Endometrial microvascular endothelial cells (primary cell): ENCODE results near the gene PCSK2. TPM values are rescaled to one million over a fixed set of nuclear protein-coding genes. Genes with fewer than 3 reads are reported as not detected.

ENCODE experiments used
- in situ Hi-C: cut with HindIII; loops from 2 replicates; pipeline ENCODE4 v1.10.0; 2017; ENCODE audit warnings: low sequenced_read_pairs, low pct_unique_long_range_greater_than_20kb; ENCODE audit errors: inconsistent ontology term
- total RNA-seq: library from RNA; depleted of rRNA; stranded (reverse); fragments of >200 nt; gene quantifications from one replicate; pipeline ENCODE4 v1.2.3, GENCODE V29; 2015; ENCODE audit errors: inconsistent ontology term

PCSK2 gene
- total RNA-seq, 1 donor from 2014 or later = not detected

GRCh38 chr20:17488916-17489600 is 262.2 kb downstream of the PCSK2 start:
- in situ Hi-C loops = no loop called here

- in situ Hi-C loops = no loop called here
These were observed 263.7 kb downstream of the PCSK2 start for GRCh38 chr20:17490501-17490900.

GRCh38 chr20:17491041-17491440 is 264.2 kb downstream of the PCSK2 start:
- in situ Hi-C loops = no loop called here

- in situ Hi-C loops = no loop called here
These were observed 264.6 kb downstream of the PCSK2 start for GRCh38 chr20:17491488-17491887.

GRCh38 chr20:17493173-17493572 is 266.3 kb downstream of the PCSK2 start:
- in situ Hi-C loops = no loop called here

GRCh38 chr20:17494201-17494600 is 267.4 kb downstream of the PCSK2 start:
- in situ Hi-C loops = no loop called here

- in situ Hi-C loops = no loop called here
These were observed 269.0 kb downstream of the PCSK2 start for GRCh38 chr20:17495826-17496225.

GRCh38 chr20:17497821-17498580 is 271.2 kb downstream of the PCSK2 start:
- in situ Hi-C loops = no loop called here

GRCh38 chr20:17498641-17499040 is 271.8 kb downstream of the PCSK2 start:
- in situ Hi-C loops = no loop called here

GRCh38 chr20:17499041-17499440 is 272.2 kb downstream of the PCSK2 start:
- in situ Hi-C loops = no loop called here

GRCh38 chr20:17500271-17500670 is 273.4 kb downstream of the PCSK2 start:
- in situ Hi-C loops = loop anchor here (25.0 kb wide), 1 partner anchor 787 kb away; the partner anchor contains the start of gene ZNF133

- in situ Hi-C loops = loop anchor here (25.0 kb wide), 1 partner anchor 786 kb away; the partner anchor contains the start of gene ZNF133
These were observed 274.0 kb downstream of the PCSK2 start for GRCh38 chr20:17500826-17501225.

GRCh38 chr20:17501701-17502100 is 274.9 kb downstream of the PCSK2 start:
- in situ Hi-C loops = loop anchor here (25.0 kb wide), 1 partner anchor 786 kb away; the partner anchor contains the start of gene ZNF133

- in situ Hi-C loops = loop anchor here (25.0 kb wide), 1 partner anchor 785 kb away; the partner anchor contains the start of gene ZNF133
These were observed 275.3 kb downstream of the PCSK2 start for GRCh38 chr20:17502105-17502504.

- in situ Hi-C loops = loop anchor here (25.0 kb wide), 1 partner anchor 784 kb away; the partner anchor contains the start of gene ZNF133
These were observed 276.6 kb downstream of the PCSK2 start for GRCh38 chr20:17503301-17504065.

GRCh38 chr20:17504066-17504897 is 277.4 kb downstream of the PCSK2 start:
- in situ Hi-C loops = loop anchor here (25.0 kb wide), 1 partner anchor 783 kb away; the partner anchor contains the start of gene ZNF133

GRCh38 chr20:17504898-17505635 is 278.2 kb downstream of the PCSK2 start:
- in situ Hi-C loops = loop anchor here (25.0 kb wide), 1 partner anchor 782 kb away; the partner anchor contains the start of gene ZNF133
